Heart left ventricle (tissue), 13 donors: ENCODE measurements around the gene QRICH1.

Source experiments
- CTCF ChIP-seq, 12 donors: fragments of 200-600 bp; sonication (generic) in 4 of 12; IDR thresholded peaks; one replicate each; pipeline versions ENCODE4 v1.5.0 to v1.8.0; 2018 to 2022; ENCODE audit warnings: antibody characterized with exemption in 12 of 12, mild to moderate bottlenecking in 5 of 12
- POLR2A ChIP-seq, 2 donors: fragments of 450-650 bp; IDR thresholded peaks; one replicate each; pipeline ENCODE4 v1.6.1; 2017; ENCODE audit warnings: antibody characterized with exemption in 2 of 2, mild to moderate bottlenecking in 2 of 2, moderate library complexity in 2 of 2
- donor health status: ischemic (EF 13 %, LVEDD 7.1; RV severe dilation, severe dysfunction).
- donor health status: DM: no; HTN: yes; CAD: no.
- donor health status: DM: no; HTN: no; CAD: no.
- donor health status: ischemic (EF 25% LVEDD 6.9; RV normal size, moderate dysfunction).
- donor health status: ischemic (EF 25% LVEDD 5.7; RV mildly dilated, moderate dysfunction).
- donor health status: ischemic (EF 35%, LVEDD 5.7; RV mildly dilated, moderate dysfunction).
- donor health status: nonischemic (EF 11% LVEDD 7.7; RV severe dilation, severe dysfunction).
- donor health status: DM: yes; HTN: yes; CAD: no.
- donor health status: PGD.
- donor health status: ischemic (EF 29% LVEDD 5.4; RV normal size, mild dysfunction).
- donor health status: nonischemic (EF 23%, LVEDD 6.1; RV moderate dilation, normal function).

- TF ChIP-seq CTCF (IDR thresholded peaks at IDR 0.05) (no peak), POLR2A (IDR thresholded peaks at IDR 0.05) (no peak)
Measured at GRCh38 chr3:49017229-49017970, 76.5 kb downstream of the QRICH1 start.
